ENCODE data around the gene TARDBP. TPM values are rescaled to one million over a fixed set of nuclear protein-coding genes. Genes with fewer than 3 reads are reported as not detected.
"Not testable (repeated sequence)": the region's sequence is repeated elsewhere in the genome, so short reads cannot be mapped to it uniquely, and the experiment has no call there.

TARDBP gene
- polyA plus RNA-seq, 3 donors from 2014 or later, result 43.1 to 80.9 (median 49.2) TPM

- H3K9me3 Mint-ChIP-seq, DNase-seq, H3K27ac Mint-ChIP-seq, H3K4me3 Mint-ChIP-seq: not testable (repeated sequence)
- peaks cover 7 to 19% (median 16%) of the 10 kb centered on the region in 3 donors for H3K27me3 Mint-ChIP-seq (ENCODE audit: low read depth in 3 of 3)
- peaks cover 34 to 36% of the 10 kb centered on the region in 2 donors for H3K4me1 Mint-ChIP-seq
- peaks cover 9 to 37% (median 19%) of the 10 kb centered on the region in 3 donors for H3K36me3 Mint-ChIP-seq
These were observed 51.6 kb downstream of the TARDBP start for GRCh38 chr1:11063937-11064537.

DNA sequence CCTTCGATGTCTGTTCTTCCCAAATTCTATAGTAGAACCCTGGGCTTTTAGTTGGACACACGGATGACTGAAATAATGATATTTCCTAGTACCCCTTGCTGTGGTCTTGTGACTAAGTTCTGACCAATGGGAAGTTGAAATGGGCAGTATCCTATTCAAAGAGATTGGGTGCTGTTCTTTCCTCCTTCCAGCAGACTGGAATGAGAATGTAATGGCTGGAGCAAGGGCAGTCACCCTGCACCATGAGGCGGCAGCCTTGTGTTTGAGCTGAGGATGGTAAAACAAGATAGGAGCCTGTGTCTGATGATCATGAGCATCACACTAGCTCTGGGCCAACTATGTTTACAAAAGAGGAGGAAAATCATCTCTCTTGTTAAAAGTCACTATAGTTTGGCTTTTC is 52.5 kb downstream of the TARDBP start:
- Mint-ChIP-seq H3K4me1 (peaks cover 32 to 33% of the 10 kb centered on the region in 2 donors), H3K4me3 (no peak overlapping the region), H3K27ac (no peak overlapping the region), H3K27me3 (ENCODE audit: low read depth in 3 of 3) (peaks cover 7 to 19% (median 16%) of the 10 kb centered on the region in 3 donors), H3K36me3 (peaks cover 14 to 44% (median 23%) of the 10 kb centered on the region in 3 donors), H3K9me3 (no peaks in the 10 kb centered on the region)
- DNase-seq, result no peak

DNA sequence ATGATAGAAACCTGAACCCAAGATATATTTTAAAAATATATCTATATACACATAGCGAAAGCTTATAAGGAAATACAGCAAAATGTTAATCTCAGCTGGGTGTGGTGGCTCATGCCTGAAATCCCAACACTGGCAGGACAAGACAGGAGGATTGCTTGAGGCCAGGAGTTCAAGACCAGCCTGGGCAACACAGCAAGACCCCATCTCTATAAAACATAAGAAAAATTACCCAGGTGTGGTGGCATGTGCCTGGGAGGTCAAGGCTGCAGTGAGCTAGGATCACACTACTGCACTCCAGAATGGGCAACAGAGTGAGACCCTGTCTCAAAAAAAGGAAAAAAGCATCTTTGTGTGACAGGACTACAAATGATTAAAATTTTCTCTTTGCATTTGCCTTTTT is 53.3 kb downstream of the TARDBP start:
- Mint-ChIP-seq H3K36me3 (peaks cover 14 to 49% (median 30%) of the 10 kb centered on the region in 3 donors), H3K4me1 (peaks cover 25 to 26% of the 10 kb centered on the region in 2 donors), H3K27me3 (ENCODE audit: low read depth in 3 of 3) (peaks cover 5 to 17% (median 12%) of the 10 kb centered on the region in 3 donors), H3K27ac (no peak overlapping the region), H3K4me3 (no peak overlapping the region), H3K9me3 (no peaks in the 10 kb centered on the region)
- no peak for DNase-seq

GRCh38 chr1:11067716-11068599 is 55.5 kb downstream of the TARDBP start:
- Mint-ChIP-seq H3K4me3 (no peak overlapping the region), H3K27me3 (ENCODE audit: low read depth in 3 of 3) (peaks cover 5 to 7% (median 7%) of the 10 kb centered on the region in 3 donors), H3K27ac (peak overlapping the region in 2 of 6 donors; percentile 16 to 50), H3K36me3 (peaks cover 22 to 62% (median 35%) of the 10 kb centered on the region in 3 donors), H3K4me1 (peaks cover 5 to 6% of the 10 kb centered on the region in 2 donors), H3K9me3 (no peaks in the 10 kb centered on the region)
- DNase-seq, result no peak

GRCh38 chr1:11068600-11069473 is 56.4 kb downstream of the TARDBP start:
- H3K36me3 Mint-ChIP-seq, result peaks cover 22 to 61% (median 36%) of the 10 kb centered on the region in 3 donors
- H3K9me3 Mint-ChIP-seq, result no peaks in the 10 kb centered on the region
- peak overlapping the region in 3 of 6 donors; percentile 16 to 52 (median 50) for H3K27ac Mint-ChIP-seq
- no peak for DNase-seq
- H3K4me3 Mint-ChIP-seq, result no peak overlapping the region
- no peaks in the 10 kb centered on the region for H3K4me1 Mint-ChIP-seq
- H3K27me3 Mint-ChIP-seq (ENCODE audit: low read depth in 3 of 3), result peaks cover 2 to 5% (median 3%) of the 10 kb centered on the region in 3 donors

GRCh38 chr1:11070876-11071275 is 58.4 kb downstream of the TARDBP start:
- Mint-ChIP-seq H3K36me3 (peaks cover 20 to 58% (median 31%) of the 10 kb centered on the region in 3 donors), H3K4me1 (no peaks in the 10 kb centered on the region), H3K27me3 (ENCODE audit: low read depth in 3 of 3) (peaks cover 0 to 5% (median 3%) of the 10 kb centered on the region in 3 donors), H3K27ac (no peak overlapping the region), H3K4me3 (no peak overlapping the region), H3K9me3 (no peaks in the 10 kb centered on the region)
- DNase-seq, result no peak

- H3K4me3 Mint-ChIP-seq, result no peak overlapping the region
- H3K27me3 Mint-ChIP-seq (ENCODE audit: low read depth in 3 of 3), result peaks cover 0 to 5% (median under 1%) of the 10 kb centered on the region in 3 donors
- H3K9me3 Mint-ChIP-seq, result no peaks in the 10 kb centered on the region
- DNase-seq, result no peak
- no peaks in the 10 kb centered on the region for H3K4me1 Mint-ChIP-seq
- peaks cover 24 to 60% (median 32%) of the 10 kb centered on the region in 3 donors for H3K36me3 Mint-ChIP-seq
- H3K27ac Mint-ChIP-seq, result peak overlapping the region in 3 of 6 donors; percentile 42 to 70 (median 69)
These were observed 59.2 kb downstream of the TARDBP start for GRCh38 chr1:11071463-11072215.

- no peak overlapping the region for H3K4me3 Mint-ChIP-seq
- no peak for DNase-seq
- H3K27ac Mint-ChIP-seq, result no peak overlapping the region
- H3K9me3 Mint-ChIP-seq, result no peaks in the 10 kb centered on the region
- H3K4me1 Mint-ChIP-seq, result no peaks in the 10 kb centered on the region
- H3K36me3 Mint-ChIP-seq, result peaks cover 27 to 59% (median 32%) of the 10 kb centered on the region in 3 donors
- H3K27me3 Mint-ChIP-seq (ENCODE audit: low read depth in 3 of 3), result peaks cover 0 to 5% (median 0%) of the 10 kb centered on the region in 3 donors
These were observed 59.9 kb downstream of the TARDBP start for GRCh38 chr1:11072216-11072917.

GRCh38 chr1:11073398-11073797 is 60.9 kb downstream of the TARDBP start:
- not testable (repeated sequence) for H3K4me3 Mint-ChIP-seq; H3K4me1 Mint-ChIP-seq; H3K27ac Mint-ChIP-seq; DNase-seq; H3K9me3 Mint-ChIP-seq; H3K27me3 Mint-ChIP-seq (ENCODE audit: low read depth in 3 of 3)
- H3K36me3 Mint-ChIP-seq, result peaks cover 30 to 56% (median 36%) of the 10 kb centered on the region in 3 donors

Other genes with a start within 250 kb of the TARDBP start
- gene CASZ1, start 216.0 kb upstream of the TARDBP start, polyA plus RNA-seq, result 1 to 10 TPM; 1.0 to 6.5 (median 1.9) TPM
- not detected for gene MASP2, start 34.6 kb downstream of the TARDBP start, polyA plus RNA-seq
- gene SRM, start 47.4 kb downstream of the TARDBP start, polyA plus RNA-seq, result 10 to 100 TPM; 50.6 to 70.3 (median 55.5) TPM
- 10 to 100 TPM; 25.4 to 49.1 (median 27.6) TPM for gene EXOSC10, start 87.2 kb downstream of the TARDBP start, polyA plus RNA-seq
- not detected for gene ANGPTL7, start 176.7 kb downstream of the TARDBP start, polyA plus RNA-seq
- gene MTOR, start 249.9 kb downstream of the TARDBP start, polyA plus RNA-seq, result 10 to 100 TPM in 1 of 3 donors, 1 to 10 TPM in 2; 1.7 to 10.1 (median 3.8) TPM

Data from immature natural killer cell (primary cell).